ENCODE measurements around the gene PSAP.

PSAP gene

DNA sequence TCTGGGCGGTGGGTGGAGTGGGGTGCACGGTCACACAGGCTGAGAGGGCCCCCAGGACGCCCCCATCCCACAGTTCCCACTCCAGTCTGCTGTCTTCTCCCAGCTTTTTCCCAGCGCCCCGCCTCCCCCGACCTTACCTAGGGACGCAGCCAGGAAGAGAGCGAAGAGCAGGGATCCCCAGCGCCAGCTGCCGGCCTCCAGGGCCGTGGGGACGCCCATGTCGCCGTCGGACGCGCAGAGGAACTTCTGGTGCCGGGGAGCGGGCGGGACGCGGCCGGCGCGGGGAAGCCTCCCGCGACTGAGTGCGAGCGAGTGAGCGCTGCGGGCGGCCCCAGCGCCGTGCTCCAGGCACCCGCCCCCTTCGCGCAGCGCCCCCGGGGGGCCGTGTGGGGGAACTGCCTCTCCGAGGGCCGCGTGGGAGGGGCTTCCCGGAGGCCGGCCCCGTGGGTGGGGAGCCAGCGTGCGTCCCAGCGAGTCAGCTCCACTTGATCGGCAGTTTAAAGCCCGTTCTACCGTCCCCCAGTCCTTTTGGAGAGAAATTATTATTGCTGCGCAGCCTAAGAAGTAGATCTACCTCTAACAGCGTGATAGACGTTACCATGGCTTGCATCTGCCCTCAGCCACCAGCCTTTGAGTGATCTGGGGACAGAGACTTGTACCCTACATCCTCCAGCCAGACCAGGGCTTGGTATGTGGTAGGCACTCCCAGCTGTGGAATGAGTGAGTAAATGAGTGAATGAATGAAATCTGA is 77.7 kb downstream of the PSAP start, which contains the start of gene VSIR:
Gene VSIR, minus strand, starts transcription at position 300 of the 751 bp plus-strand sequence. Its CDS starts 81 bp downstream, at position 219.
- Histone ChIP-seq H2AFZ (ENCODE audit: insufficient read depth, low read length, poor library complexity) (peak within 1 kb of the TSS; percentile 25), H3K27ac (ENCODE audit: low read depth, low read length) (no peak within 1 kb of the TSS), H4K12ac (ENCODE audit: low read depth, low read length) (no peak within 1 kb of the TSS), H3K79me2 (ENCODE audit: control insufficient read depth, insufficient read depth, low read length, poor library complexity) (peaks cover 2% of the 10 kb centered on the region), H3K4me1 (ENCODE audit: control insufficient read depth in 1 of 2, insufficient read depth in 2 of 2, low read length in 2 of 2) (peaks cover 5 to 9% of the 10 kb centered on the region in 2 experiments), H3K18ac (ENCODE audit: low read length) (peak within 1 kb of the TSS; percentile 67), H3K23ac (ENCODE audit: low read length) (no peak within 1 kb of the TSS), H4K91ac (ENCODE audit: low read depth, low read length) (no peak within 1 kb of the TSS), H2AK5ac (ENCODE audit: low read length) (no peak within 1 kb of the TSS), H3K4me3 (ENCODE audit: low read depth, low read length) (no peak within 1 kb of the TSS), H3K9me3 (ENCODE audit: insufficient read depth, low read depth, low read length) (peaks cover 3% of the 10 kb centered on the region), H3K27me3 (ENCODE audit: insufficient read depth, low read length) (peaks cover 3% of the 10 kb centered on the region), H3K9ac (ENCODE audit: low read length) (no peak within 1 kb of the TSS), H3K4me2 (ENCODE audit: low read length) (peak within 1 kb of the TSS; percentile 66), H2BK120ac (ENCODE audit: insufficient read depth, low read length, poor library complexity) (no peak within 1 kb of the TSS), H2BK5ac (ENCODE audit: low read depth, low read length, poor library complexity) (no peak within 1 kb of the TSS), H3K36me3 (ENCODE audit: control insufficient read depth in 1 of 2, insufficient read depth in 2 of 2, low read length in 2 of 2) (no peaks in the 10 kb centered on the region), H2BK12ac (ENCODE audit: low read length) (peak within 1 kb of the TSS; percentile 63), H3K4ac (ENCODE audit: low read depth, low read length) (no peak within 1 kb of the TSS), H3K79me1 (ENCODE audit: low read length) (peaks cover 6% of the 10 kb centered on the region), H3K14ac (ENCODE audit: low read length) (no peak within 1 kb of the TSS), H4K8ac (ENCODE audit: low read depth, low read length) (peak within 1 kb of the TSS; percentile 69)
- WGBS (ENCODE audit: extremely low coverage, insufficient coverage, insufficient read length), result no CpG with 5 or more reads among the region's 55 CpGs
- DNase-seq, result peak; percentile 88 to 95

DNA sequence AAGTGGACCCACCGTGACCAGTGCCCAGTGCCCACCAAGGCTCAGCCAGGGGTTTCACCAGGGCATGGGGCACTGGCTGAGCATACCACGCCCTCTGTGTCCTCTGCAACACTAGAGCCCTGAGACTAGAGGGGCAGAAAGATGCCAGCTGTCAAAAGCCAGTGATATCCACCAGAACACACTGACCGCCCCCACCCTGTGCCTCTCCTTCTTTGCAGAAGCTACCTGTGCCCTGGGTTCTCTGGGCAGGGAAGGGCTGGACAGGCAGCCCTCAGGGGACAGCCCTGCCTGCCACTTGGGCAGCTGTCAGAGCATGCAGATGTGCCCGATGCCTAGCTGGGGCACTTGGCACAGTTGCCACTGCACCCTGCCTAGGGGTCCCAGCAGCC is 78.2 kb downstream of the PSAP start:
- Histone ChIP-seq H3K9ac (ENCODE audit: low read length) (no peak overlapping the region), H3K79me2 (ENCODE audit: control insufficient read depth, insufficient read depth, low read length, poor library complexity) (peaks cover 2% of the 10 kb centered on the region), H2BK5ac (ENCODE audit: low read depth, low read length, poor library complexity) (no peak overlapping the region), H4K12ac (ENCODE audit: low read depth, low read length) (no peak overlapping the region), H4K91ac (ENCODE audit: low read depth, low read length) (no peak overlapping the region), H2BK120ac (ENCODE audit: insufficient read depth, low read length, poor library complexity) (no peak overlapping the region), H3K27me3 (ENCODE audit: insufficient read depth, low read length) (peaks cover 3% of the 10 kb centered on the region), H3K27ac (ENCODE audit: low read depth, low read length) (no peak overlapping the region), H4K8ac (ENCODE audit: low read depth, low read length) (no peak overlapping the region), H3K4me2 (ENCODE audit: low read length) (peak overlapping the region; percentile 66), H3K9me3 (ENCODE audit: insufficient read depth, low read depth, low read length) (peaks cover 3% of the 10 kb centered on the region), H2AFZ (ENCODE audit: insufficient read depth, low read length, poor library complexity) (no peak overlapping the region), H3K23ac (ENCODE audit: low read length) (no peak overlapping the region), H3K4me1 (ENCODE audit: control insufficient read depth in 1 of 2, insufficient read depth in 2 of 2, low read length in 2 of 2) (peaks cover 7 to 12% of the 10 kb centered on the region in 2 experiments), H3K4ac (ENCODE audit: low read depth, low read length) (no peak overlapping the region), H2BK12ac (ENCODE audit: low read length) (no peak overlapping the region), H3K18ac (ENCODE audit: low read length) (no peak overlapping the region), H3K4me3 (ENCODE audit: low read depth, low read length) (no peak overlapping the region), H3K14ac (ENCODE audit: low read length) (no peak overlapping the region), H3K79me1 (ENCODE audit: low read length) (peaks cover 8% of the 10 kb centered on the region), H3K36me3 (ENCODE audit: control insufficient read depth in 1 of 2, insufficient read depth in 2 of 2, low read length in 2 of 2) (no peaks in the 10 kb centered on the region), H2AK5ac (ENCODE audit: low read length) (no peak overlapping the region)
- WGBS (ENCODE audit: extremely low coverage, insufficient coverage, insufficient read length), result no CpG with 5 or more reads among the region's 4 CpGs
- no peak for DNase-seq

DNA sequence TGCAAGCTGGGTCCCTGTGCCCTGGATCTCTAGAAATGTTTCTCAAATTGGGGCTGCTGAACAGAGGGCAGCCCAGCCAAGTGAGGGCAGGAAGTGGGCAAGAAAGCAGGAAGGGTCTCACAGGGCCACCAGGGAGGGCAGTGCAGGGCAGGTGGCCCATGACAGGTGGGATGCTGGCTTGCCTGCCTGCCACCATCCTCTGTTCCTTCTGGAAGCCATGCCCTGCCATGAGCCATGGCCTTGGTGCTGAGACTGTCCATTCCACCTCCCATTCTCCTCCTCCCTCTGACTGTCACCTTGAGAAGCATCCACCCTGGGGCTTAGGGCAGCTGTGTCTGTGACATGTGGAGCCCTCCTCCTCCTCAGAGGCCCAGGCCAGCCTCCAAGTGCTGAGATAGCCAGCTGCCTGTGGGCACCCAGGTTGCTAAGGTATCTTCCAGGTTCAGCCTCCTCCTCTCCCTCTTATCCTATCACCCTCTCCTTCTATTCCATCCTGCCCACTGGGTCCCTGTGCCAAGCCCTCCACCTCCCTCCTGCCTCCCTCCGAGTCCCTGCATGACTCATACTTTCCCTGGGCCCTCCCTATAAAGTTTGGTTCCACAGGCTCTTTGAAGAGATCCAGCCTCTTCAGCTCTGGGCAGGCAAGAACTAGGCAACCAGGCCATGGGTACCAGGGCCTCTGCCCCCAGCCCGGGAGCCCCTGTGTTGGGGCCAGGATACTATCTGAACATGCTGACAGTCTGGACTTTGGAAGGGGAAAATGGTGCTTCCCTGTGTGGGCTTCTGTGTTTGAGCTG is 79.0 kb downstream of the PSAP start:
- no peak overlapping the region for H3K4ac ChIP-seq (ENCODE audit: low read depth, low read length)
- no peak overlapping the region for H3K23ac ChIP-seq (ENCODE audit: low read length)
- no peak overlapping the region for H3K14ac ChIP-seq (ENCODE audit: low read length)
- no peaks in the 10 kb centered on the region for H3K36me3 ChIP-seq (ENCODE audit: control insufficient read depth in 1 of 2, insufficient read depth in 2 of 2, low read length in 2 of 2)
- H4K8ac ChIP-seq (ENCODE audit: low read depth, low read length), result no peak overlapping the region
- H3K27ac ChIP-seq (ENCODE audit: low read depth, low read length), result no peak overlapping the region
- peaks cover 3% of the 10 kb centered on the region for H3K27me3 ChIP-seq (ENCODE audit: insufficient read depth, low read length)
- peaks cover 14 to 20% of the 10 kb centered on the region in 2 experiments for H3K4me1 ChIP-seq (ENCODE audit: control insufficient read depth in 1 of 2, insufficient read depth in 2 of 2, low read length in 2 of 2)
- H3K9me3 ChIP-seq (ENCODE audit: insufficient read depth, low read depth, low read length), result no peaks in the 10 kb centered on the region
- no CpG with 5 or more reads among the region's 2 CpGs for WGBS (ENCODE audit: extremely low coverage, insufficient coverage, insufficient read length)
- H4K12ac ChIP-seq (ENCODE audit: low read depth, low read length), result no peak overlapping the region
- H3K79me2 ChIP-seq (ENCODE audit: control insufficient read depth, insufficient read depth, low read length, poor library complexity), result peaks cover 2% of the 10 kb centered on the region
- H3K9ac ChIP-seq (ENCODE audit: low read length), result peak overlapping the region; percentile 13
- H2AK5ac ChIP-seq (ENCODE audit: low read length), result no peak overlapping the region
- H2BK120ac ChIP-seq (ENCODE audit: insufficient read depth, low read length, poor library complexity), result peak overlapping the region; percentile 3
- no peak overlapping the region for H3K4me2 ChIP-seq (ENCODE audit: low read length)
- H3K18ac ChIP-seq (ENCODE audit: low read length), result no peak overlapping the region
- H3K79me1 ChIP-seq (ENCODE audit: low read length), result peaks cover 14% of the 10 kb centered on the region
- H2BK5ac ChIP-seq (ENCODE audit: low read depth, low read length, poor library complexity), result no peak overlapping the region
- H3K4me3 ChIP-seq (ENCODE audit: low read depth, low read length), result peak overlapping the region; percentile 26
- H2BK12ac ChIP-seq (ENCODE audit: low read length), result no peak overlapping the region
- H2AFZ ChIP-seq (ENCODE audit: insufficient read depth, low read length, poor library complexity), result peak overlapping the region; percentile 6
- DNase-seq, result peak; percentile 39 to 51
- no peak overlapping the region for H4K91ac ChIP-seq (ENCODE audit: low read depth, low read length)

DNA sequence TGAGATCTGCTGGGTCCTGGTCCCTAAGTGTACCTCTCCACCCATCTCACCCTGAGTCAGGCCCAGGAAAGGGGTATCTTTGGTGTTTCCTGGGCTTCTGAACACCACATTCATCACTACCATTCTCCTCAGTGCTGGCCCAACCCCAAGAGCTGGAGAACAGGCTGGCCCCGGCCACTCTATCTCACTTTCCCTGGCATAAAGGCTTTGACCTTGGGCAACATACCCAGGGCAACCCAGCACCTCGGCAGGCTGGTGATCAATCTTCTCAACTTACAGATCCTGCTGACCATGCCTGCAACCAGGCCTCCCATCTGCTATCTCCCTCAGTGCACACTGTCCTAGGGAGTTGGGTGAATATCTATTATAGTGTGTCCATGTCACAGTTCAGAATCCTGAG is 79.8 kb downstream of the PSAP start:
- no peaks in the 10 kb centered on the region for H3K36me3 ChIP-seq (ENCODE audit: control insufficient read depth in 1 of 2, insufficient read depth in 2 of 2, low read length in 2 of 2)
- H2BK12ac ChIP-seq (ENCODE audit: low read length), result no peak overlapping the region
- H3K79me2 ChIP-seq (ENCODE audit: control insufficient read depth, insufficient read depth, low read length, poor library complexity), result peaks cover 2% of the 10 kb centered on the region
- H2AFZ ChIP-seq (ENCODE audit: insufficient read depth, low read length, poor library complexity), result no peak overlapping the region
- peaks cover 19% of the 10 kb centered on the region for H3K79me1 ChIP-seq (ENCODE audit: low read length)
- no peak overlapping the region for H4K8ac ChIP-seq (ENCODE audit: low read depth, low read length)
- H3K4me3 ChIP-seq (ENCODE audit: low read depth, low read length), result no peak overlapping the region
- no peak overlapping the region for H4K12ac ChIP-seq (ENCODE audit: low read depth, low read length)
- H3K9me3 ChIP-seq (ENCODE audit: insufficient read depth, low read depth, low read length), result no peaks in the 10 kb centered on the region
- peaks cover 20 to 26% of the 10 kb centered on the region in 2 experiments for H3K4me1 ChIP-seq (ENCODE audit: control insufficient read depth in 1 of 2, insufficient read depth in 2 of 2, low read length in 2 of 2)
- no peak overlapping the region for H3K23ac ChIP-seq (ENCODE audit: low read length)
- no CpG with 5 or more reads among the region's 2 CpGs for WGBS (ENCODE audit: extremely low coverage, insufficient coverage, insufficient read length)
- no peak for DNase-seq
- peak overlapping the region; percentile 5 for H2BK120ac ChIP-seq (ENCODE audit: insufficient read depth, low read length, poor library complexity)
- no peak overlapping the region for H2AK5ac ChIP-seq (ENCODE audit: low read length)
- no peak overlapping the region for H4K91ac ChIP-seq (ENCODE audit: low read depth, low read length)
- H2BK5ac ChIP-seq (ENCODE audit: low read depth, low read length, poor library complexity), result no peak overlapping the region
- H3K14ac ChIP-seq (ENCODE audit: low read length), result no peak overlapping the region
- no peak overlapping the region for H3K4me2 ChIP-seq (ENCODE audit: low read length)
- no peak overlapping the region for H3K4ac ChIP-seq (ENCODE audit: low read depth, low read length)
- H3K18ac ChIP-seq (ENCODE audit: low read length), result no peak overlapping the region
- H3K27me3 ChIP-seq (ENCODE audit: insufficient read depth, low read length), result peaks cover 3% of the 10 kb centered on the region
- no peak overlapping the region for H3K27ac ChIP-seq (ENCODE audit: low read depth, low read length)
- no peak overlapping the region for H3K9ac ChIP-seq (ENCODE audit: low read length)
